ENCODE measurements around the gene GAS1.

The GAS1 gene

DNA sequence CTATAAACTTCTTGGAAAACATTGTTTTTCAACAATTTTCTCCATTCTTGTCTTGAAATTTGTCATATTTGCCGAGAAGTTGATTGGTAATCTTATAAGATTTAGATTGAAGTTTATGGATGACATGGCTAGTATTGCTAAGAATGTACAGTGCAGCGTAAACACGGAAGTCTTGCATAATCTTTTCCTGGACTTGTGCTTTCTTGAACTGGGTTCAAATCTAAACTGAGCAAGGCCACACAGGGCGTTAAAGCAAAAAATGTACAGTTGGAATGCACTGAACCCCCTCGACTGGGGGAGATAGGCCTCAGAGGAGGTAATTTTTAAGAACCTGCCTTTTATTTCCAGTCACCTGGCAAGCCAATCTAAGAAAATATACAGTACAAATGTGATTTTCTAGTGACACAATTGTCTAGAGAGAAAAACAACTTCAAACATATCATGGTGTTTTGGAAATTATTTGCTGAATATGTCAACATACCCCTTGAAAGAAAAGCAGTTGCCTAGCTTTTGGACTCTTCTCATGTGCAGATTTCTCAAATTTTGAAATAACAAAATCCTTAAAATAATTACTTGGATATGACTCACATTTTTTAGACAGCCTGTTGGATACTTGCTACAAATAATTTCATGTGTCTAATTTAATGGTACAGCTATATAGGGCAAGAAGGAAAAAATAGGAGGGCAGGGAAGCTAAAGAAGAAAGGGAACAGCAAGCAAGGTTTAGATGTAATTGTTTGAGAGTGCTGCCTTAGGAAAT lies 18.5 kb upstream of the GAS1 start:
- in situ Hi-C loops (cut with HindIII; ENCODE audit: low sequenced_read_pairs) = no loop called here

DNA sequence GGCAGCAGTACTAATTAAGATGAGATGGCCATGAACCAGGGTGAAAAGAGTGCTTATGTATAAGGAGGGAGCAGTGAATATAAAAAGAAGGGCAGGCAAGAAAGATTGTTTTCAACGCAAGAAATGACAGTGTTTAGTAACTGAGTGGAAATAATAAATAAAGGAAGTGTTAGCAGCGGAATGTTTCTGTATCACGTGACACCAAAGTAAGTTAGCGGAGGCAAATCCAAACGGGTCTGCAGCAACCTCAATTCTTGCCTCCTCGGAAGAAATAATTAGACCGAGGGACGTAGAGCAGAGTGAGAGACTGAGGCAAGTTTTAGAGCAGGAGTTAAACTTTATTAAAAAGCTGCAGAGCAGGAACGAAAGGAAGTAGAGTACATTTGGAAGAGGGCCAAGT lies 15.4 kb upstream of the GAS1 start:
- in situ Hi-C loops (cut with HindIII; ENCODE audit: low sequenced_read_pairs) = no loop called here

DNA sequence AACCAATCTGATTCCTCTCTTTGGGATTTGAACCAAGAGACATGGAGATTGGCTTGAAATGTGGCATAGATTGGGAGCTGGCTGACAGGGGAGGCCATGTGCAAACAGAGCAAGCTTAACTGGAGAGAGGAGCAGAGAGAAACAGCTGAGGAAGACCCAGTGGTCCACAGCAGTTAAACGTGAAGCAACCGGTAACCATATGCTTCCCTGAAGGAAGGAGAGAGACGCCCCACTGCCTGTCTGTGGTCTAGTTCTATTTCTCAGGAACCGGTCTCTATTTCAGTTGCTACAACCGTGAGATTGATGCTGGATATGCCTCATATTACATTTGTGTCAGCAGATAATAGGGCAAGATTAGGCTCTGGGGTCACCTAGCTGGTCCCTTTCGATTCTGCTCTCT lies 13.6 kb upstream of the GAS1 start:
- in situ Hi-C loops (cut with HindIII; ENCODE audit: low sequenced_read_pairs) = no loop called here

DNA sequence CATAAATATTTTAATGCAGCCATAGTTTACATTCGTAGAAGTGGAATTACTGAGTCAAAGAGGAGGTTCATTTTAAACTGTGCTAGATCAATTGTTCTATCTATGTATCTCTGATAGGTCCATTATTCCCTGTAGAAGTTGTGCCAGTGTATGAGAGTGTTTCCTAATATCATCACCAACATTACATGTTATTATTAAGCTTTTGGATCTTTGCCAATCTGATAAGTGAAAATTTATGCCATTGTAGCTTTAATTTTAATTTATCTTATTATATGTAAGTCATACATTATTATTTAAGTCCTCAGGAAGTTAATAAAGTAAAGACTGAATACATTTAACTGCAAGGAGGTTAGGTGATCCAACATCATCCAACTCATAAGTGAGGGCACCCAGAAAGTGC lies 10.9 kb upstream of the GAS1 start:
- in situ Hi-C loops (cut with HindIII; ENCODE audit: low sequenced_read_pairs) = no loop called here

DNA sequence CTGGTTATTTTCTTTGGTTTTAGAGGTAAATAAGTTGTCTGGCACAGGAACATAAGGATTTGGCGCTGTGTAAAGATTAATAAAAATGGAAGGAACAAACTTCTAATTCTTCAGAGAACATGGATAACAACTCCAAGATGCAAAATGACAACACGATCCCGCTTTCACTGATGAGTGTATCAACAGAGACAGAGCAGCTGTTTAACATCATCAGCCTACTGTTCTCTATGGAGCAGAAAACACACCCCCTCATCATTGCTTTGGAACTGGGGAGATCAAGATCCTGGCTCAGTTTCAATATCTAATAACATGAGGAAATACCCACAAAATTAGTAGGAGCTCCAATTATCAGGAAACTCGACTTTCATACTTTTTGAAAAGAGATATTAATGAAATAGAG lies 8.3 kb upstream of the GAS1 start:
- in situ Hi-C loops (cut with HindIII; ENCODE audit: low sequenced_read_pairs) = no loop called here

DNA sequence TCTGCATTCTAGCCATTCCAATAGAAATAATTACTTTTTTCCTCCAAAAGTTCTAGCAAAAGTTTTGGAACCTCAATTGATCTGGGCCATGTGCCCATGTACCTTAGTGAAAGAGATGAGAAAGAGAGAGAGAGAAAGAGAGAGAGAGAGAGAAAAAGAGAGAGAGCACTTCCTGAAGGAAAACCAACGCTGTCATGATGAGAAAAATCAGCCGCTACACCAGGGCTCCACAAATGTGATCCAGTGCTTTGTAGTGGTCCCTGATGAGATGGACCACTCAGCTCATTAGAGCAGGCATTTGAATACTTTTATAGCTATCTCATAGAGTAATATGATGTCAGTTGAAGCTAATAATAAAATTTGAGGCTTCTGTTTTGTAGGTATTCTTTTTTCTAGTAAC lies 7.7 kb upstream of the GAS1 start:
- in situ Hi-C loops (cut with HindIII; ENCODE audit: low sequenced_read_pairs) = no loop called here

DNA sequence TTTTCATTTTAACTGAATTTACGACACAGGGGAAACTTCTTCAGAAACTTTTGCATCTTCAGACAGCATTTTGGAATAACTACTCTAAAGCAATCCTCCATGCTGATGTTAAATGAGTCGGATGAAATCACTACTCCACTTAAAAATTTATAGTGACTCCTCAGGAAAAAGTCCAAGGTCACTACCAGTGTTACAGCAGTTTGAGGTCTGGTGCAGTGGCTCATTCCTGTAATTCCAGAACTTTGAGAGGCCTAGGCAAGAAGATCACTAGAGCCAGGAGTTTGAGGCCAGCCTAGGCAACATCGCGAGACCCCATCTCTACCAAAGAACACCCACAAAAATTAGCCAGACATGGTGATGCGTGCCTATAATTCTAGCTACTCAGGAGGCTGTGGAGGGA lies 5.9 kb upstream of the GAS1 start:
- in situ Hi-C loops (cut with HindIII; ENCODE audit: low sequenced_read_pairs) = no loop called here

DNA sequence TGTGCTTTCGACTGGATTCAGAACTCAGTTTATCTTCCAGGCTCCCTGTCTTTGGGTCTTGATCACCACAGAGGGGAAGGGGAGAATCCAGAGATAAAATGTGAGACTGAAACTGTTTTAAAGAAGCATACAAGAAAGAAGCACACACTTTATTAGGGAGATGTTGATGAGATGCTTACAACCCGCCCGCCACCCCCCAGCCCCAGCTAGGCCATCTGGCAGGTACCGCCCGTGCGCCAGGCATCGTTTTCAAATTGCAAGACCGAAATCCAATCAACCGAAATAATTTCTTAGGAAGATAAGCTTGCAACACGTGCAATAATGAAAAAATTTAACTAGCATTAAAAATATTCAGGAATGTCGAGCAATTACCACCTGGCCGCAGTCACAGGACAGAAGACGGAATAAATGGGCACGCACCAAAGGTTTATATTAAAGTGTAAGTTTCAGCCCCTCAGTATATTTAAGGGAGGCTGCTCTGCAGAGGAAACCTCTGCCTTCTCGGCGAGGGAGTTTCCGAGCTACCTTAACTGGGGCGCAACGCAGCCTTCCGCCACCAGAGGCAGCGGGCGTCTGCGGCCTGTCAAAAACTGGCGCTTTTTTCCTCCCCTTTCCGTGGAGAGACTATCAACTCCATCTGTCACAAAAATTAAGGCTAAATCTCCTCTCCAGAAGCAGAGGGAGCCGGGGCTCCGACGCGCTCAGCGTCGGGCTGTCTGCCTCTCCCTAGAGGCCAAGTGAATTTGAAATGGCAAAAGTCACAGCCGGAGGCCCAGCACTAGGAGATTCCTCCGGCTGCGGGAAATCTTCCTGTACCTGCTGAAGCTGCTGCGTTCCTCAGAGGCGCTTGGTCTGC lies 996 bp upstream of the GAS1 start:
- in situ Hi-C loops (cut with HindIII; ENCODE audit: low sequenced_read_pairs) = no loop called here

DNA sequence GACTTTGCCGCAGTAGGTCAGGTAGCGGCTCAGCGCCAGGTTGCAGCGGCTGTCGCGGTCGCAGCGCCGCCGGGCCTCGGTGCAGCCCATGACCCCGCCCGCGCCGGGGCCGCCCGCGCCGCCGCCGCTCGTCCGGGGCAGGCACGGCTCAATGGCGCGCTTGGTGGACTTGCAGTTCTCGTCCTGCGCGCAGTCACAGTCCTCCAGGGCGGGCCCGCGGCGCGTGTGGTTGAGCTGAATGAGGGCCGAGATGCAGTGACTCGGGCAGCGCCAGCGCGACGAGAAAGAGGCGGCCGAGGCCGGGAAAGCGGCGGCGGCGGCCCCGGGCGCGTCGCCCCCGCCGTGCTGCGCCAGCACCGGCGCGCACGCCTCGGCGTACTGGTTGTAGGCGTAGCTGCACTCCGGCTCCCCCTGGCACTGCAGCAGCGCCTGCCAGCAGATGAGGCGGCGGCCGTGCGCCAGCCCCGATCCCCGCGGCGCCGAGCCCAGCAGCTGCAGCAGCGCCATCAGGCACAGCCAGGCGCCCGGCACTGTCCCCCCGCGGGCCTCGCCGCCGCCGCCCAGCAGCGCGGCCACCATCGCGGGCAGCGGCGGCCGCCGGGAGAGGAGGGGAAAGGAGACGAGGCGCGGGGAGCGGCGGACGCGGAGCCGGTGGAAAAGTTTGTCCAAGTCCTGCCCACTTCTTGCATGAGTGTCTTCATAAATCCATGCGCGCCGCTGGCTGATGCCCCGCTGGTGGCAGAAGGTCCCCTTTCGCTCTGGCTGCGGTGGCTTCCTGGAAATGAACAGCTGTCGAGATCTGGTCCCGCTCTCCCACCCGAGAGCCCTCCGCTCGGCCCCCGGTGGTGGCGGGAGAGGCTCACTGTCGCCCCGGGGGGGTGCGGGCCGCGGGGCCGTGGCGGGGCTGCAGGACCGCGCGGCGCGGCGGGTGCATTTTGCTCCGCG lies 833 bp downstream of the GAS1 start:
- in situ Hi-C loops (cut with HindIII; ENCODE audit: low sequenced_read_pairs) = no loop called here

DNA sequence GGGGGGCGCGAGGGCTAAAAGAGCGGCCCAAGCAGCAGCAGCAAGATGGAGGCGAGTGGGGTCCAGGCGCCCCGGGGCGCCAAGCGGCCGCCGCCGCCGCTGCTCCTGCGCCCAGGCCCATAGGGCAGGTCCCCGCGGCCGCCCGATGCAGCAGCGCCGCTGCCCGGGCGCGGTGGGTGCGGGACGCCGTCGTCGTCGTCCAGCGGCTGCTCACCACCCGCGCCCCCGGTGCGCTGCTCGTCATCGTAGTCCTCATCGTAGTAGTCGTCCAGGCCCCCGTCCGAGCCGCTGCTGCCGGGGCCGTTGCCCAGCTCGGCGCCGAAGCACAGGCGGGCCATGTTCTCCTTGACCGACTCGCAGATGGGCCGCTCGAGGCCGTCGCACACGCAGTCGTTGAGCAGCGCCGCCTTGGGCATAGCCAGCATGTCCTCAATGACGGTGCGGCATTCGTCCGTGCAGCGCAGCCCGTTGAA lies 1.5 kb downstream of the GAS1 start:
- in situ Hi-C loops (cut with HindIII; ENCODE audit: low sequenced_read_pairs) = no loop called here

DNA sequence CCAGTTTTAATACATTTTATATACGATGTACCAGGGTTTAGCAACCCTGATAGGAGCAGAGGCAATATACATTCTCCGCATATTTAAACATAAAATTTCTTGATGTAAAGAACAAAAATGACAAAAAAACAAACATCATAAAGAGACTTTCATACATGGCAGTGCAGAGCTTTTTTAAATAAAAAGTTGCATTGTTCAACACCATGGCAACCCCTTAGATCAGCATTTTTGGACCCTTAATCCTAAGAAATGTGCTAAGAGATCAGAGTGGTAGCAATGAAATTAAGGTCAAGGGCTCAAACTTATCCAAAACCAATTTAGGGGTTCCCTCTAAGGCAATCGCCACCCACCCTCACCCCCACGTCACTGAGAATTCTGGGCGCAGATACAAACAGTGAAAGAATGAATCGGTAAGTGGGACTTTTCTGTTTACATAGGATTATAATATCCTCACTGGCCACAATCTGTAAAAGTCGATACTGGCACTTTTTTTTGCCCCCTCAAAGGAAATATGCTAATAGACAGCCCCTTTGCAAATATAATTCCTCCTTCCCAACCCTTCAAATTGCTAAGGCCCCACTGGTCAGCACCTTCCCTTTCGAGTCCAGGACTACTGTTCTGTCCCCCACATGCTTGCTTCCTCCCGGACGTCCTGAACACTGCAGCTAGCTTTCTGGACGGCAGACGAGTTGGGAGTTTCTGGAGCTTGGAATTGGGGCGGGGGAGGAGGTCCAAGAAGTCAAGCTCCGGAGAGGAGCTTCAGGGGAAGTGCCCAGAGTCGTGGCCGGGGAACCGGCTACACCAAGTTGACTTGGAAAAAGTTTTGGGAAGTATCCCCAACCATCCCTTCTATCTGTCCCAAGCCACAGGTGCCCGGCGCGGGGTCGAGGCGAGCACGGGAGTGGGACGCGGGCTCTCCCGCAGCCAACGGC lies 2.2 kb downstream of the GAS1 start:
- in situ Hi-C loops (cut with HindIII; ENCODE audit: low sequenced_read_pairs) = no loop called here

DNA sequence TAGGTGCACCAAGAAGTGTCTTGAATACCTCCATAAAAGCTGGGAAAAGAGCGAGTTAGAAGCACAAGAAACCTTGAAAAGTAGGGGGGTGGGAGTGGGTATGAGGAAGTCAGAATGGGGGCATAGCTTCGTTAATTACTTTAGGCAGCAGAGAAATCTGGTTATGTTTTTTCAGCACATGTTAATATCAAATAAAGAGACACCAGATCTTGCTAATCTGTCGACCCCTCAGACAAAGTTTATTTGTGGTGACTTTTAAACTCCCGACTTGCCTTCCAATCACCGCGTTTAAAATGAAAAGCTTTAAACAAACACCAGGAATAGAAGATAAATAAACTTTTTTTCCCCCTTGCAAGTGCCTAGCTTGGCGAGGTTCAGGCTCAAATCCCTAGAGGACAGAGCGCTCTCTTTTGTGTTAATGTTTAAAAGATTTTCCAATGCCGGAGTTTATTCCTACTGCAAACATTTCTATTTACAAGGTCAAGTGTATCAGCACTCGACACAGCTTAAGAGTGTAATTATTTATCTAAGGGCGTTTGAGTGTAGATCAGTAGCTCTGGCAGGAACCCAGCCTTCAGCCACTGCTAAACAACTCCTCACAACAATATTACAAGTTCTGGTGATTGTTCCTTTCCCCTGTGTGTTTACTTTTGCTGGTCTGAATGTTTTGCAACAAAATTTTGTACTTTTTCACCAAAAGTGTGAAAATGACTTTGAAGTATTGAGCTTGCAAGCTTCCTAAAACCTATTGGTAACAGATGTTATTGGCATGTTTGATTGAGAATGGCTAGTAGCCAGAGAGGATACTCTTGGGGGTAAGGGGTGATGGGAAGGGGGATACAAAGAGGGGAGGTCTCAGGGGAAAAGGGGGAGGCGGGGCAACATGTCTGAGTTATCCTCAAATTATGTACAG lies 3.8 kb downstream of the GAS1 start:
- in situ Hi-C loops (cut with HindIII; ENCODE audit: low sequenced_read_pairs) = no loop called here

DNA sequence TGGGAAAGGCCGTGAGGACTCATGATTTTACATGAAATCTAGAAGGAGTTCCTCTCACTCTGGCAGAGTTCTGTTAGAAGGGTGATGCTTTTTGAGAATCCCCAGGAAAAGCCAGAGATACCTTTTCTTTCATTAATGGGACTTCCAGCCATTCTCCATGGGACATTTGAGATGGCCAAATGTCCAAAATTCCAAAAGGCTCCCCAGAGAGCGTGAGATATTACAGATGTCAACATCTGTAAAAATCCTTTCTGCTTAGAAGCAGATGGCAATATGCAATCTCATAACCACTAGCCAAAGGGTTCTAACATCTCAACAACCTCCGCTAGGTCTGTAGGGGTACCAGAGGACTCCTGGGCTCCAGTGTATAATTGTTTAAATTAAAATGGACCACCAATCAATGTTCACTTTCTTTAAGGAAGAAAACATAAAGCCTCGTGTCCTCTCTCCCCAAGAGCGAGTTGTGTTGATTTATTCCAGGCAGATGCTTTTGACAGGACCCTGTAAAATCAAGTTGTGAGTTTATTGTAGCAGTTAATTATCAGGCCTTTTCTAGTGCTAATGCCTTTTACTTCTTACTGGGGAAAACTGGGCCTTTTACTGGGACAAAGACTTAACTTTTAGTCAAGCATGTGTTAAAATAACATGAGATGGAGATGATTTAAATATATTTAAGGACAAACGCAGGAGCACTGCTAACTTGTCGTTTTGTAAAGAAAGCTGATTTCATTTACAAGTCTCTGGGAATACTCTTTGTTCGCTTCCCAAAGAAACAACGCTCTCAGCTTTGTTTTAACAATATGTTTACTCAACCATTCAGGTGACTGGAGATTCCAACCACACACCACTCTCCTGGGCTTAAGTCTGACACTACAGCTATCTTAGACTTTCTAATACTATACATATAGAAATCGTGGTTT lies 4.8 kb downstream of the GAS1 start:
- in situ Hi-C loops (cut with HindIII; ENCODE audit: low sequenced_read_pairs) = no loop called here

DNA sequence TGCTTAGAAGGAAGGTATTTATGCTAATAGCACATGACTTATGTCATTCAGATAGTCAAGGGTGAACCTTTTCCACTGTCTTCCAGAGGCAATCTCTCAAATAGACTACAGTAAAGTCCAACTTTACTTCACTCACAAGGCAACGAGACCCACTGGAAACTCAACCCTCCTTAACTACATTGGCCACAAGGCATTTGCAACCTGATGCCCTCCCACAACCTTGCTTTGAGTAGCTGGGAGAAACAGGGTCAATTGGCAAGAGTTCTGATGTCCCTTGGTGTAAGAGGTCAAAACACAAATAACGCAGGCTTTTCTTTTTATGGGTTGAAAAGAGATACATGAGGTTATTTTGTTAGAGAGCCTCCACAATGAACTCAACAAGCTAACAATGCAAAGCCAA lies 6.1 kb downstream of the GAS1 start:
- in situ Hi-C loops (cut with HindIII; ENCODE audit: low sequenced_read_pairs) = no loop called here

DNA sequence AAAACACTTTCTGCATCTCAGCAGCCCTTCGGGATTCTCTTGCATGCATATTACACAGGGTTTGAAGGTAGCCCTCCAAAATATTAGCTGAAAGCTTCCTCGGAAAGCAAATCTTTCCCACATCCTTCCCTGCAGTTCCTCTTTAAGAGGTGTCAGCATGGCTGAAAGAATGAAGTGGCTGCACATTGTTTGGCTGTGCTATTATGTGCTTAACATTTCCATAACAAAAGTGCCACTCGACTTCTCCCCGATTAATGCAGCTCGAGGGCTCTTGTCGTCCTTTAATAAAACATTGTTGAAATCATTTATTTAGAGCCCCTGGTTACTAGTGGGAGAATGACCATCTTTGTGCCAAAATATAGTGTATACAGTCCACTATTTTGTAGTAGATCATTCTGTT lies 6.5 kb downstream of the GAS1 start:
- in situ Hi-C loops (cut with HindIII; ENCODE audit: low sequenced_read_pairs) = no loop called here

DNA sequence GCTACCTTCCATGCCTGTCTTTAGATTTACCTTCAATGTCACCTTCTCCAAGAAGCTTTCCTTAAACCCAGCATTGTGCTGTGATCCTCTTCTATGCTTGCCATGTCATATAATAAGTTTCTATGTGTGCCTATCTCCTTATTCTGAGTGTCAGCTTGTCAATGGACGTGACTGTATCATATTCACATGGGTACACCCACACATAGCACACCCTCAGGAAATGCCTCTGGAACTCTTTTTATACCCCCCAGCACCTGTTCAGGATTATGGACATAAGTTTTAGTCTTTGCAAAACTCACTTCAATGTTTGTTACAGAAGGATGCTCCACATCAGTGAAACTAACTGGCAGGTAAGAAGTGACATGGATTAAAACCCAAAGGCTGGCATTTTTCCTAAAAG lies 7.4 kb downstream of the GAS1 start:
- in situ Hi-C loops (cut with HindIII; ENCODE audit: low sequenced_read_pairs) = no loop called here

DNA sequence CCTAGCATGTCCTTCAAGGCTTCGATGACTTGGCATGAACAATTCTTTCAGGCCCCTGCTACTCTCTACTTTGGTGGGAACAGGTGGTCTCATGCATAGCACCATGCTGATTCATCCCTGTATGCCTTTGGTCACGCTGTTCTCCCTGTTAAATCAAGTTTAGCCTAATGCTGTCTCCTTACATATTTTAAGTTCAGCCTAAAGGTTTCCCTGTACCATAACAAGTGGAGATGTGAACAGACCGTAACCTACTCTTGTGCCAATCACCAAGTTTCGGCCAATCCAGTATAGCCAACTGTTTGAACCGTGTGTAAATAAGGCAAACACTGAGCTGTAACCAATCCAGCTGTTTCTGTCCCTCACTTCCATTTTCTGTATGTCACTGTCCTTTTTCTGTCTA lies 8.0 kb downstream of the GAS1 start:
- in situ Hi-C loops (cut with HindIII; ENCODE audit: low sequenced_read_pairs) = no loop called here

DNA sequence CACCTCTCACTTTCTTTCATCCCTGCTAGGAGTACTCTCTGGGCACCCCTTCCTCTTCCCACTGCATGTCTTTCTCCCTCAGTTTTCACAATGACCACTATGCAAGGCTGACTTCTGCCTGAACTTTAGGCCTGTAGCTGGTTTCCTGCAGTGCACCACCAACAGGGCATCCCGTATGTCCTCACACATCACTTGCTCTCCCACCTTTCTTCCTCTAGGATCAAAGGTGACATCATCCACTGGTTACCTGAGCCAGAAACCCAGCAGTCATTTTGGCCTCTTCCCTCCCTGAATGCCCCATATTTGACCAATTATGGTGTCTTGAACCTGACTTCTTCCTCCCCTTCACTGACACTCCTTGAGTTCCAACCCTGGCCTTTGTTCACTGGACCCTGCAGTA lies 8.5 kb downstream of the GAS1 start:
- in situ Hi-C loops (cut with HindIII; ENCODE audit: low sequenced_read_pairs) = no loop called here
